Loucy (cell line): Measurements from ENCODE around the gene NKX1-1.

Experiments
- H2AFZ ChIP-seq: fragments of 200-600 bp; sonication (generic); 2 replicates; pipeline ENCODE4 v1.6.0; 2016; ENCODE audit warnings: antibody characterized with exemption, mild to moderate bottlenecking, low read length, moderate library complexity
- H3F3A ChIP-seq: fragments of 200-600 bp; 2 replicates; pipeline ENCODE4 v1.6.0; 2016; ENCODE audit warnings: antibody characterized with exemption, low read depth, mild to moderate bottlenecking
- H3K27me3 ChIP-seq: fragments of 200-600 bp; sonication (generic); 2 replicates; pipeline ENCODE4 v1.6.1; 2014; ENCODE audit warnings: low read length, mild to moderate bottlenecking; ENCODE audit not compliant: insufficient read depth, poor library complexity, severe bottlenecking
- H3K36me3 ChIP-seq: fragments of 200-600 bp; sonication (generic); 2 replicates; pipeline ENCODE4 v1.6.1; 2016; ENCODE audit warnings: low read length; ENCODE audit not compliant: insufficient read depth
- H3K4me1 ChIP-seq: fragments of 200-600 bp; sonication (generic); 2 replicates; pipeline ENCODE4 v1.5.1; 2014; ENCODE audit warnings: low read length, mild to moderate bottlenecking; ENCODE audit not compliant: insufficient read depth, poor library complexity, severe bottlenecking
- H3K4me2 ChIP-seq: fragments of 200-600 bp; sonication (generic); 2 replicates; pipeline ENCODE4 v1.6.0; 2014; ENCODE audit warnings: antibody characterized with exemption, low read length, low read depth, mild to moderate bottlenecking; ENCODE audit not compliant: poor library complexity, severe bottlenecking
- H3K4me3 ChIP-seq: fragments of 200-600 bp; sonication (generic); 2 replicates; pipeline ENCODE4 v1.5.1; 2014; ENCODE audit warnings: low read length, mild to moderate bottlenecking, mixed read lengths; ENCODE audit not compliant: poor library complexity, severe bottlenecking
- H3K79me2 ChIP-seq: fragments of 200-600 bp; sonication (generic); 2 replicates; pipeline ENCODE4 v1.6.1; 2014; ENCODE audit warnings: low read length; ENCODE audit not compliant: insufficient read depth
- H3K9ac ChIP-seq: fragments of 200-600 bp; sonication (generic); 2 replicates; pipeline ENCODE4 v1.6.0; 2014; ENCODE audit warnings: mild to moderate bottlenecking, low read depth, low read length, moderate library complexity; ENCODE audit not compliant: poor library complexity, severe bottlenecking
- H3K9me2 ChIP-seq: fragments of 200-600 bp; sonication (generic); replicated peaks from 2 replicates; pipeline ENCODE4 v1.6.1; 2016; ENCODE audit warnings: low read depth, low read length, mixed read lengths
- H3K9me3 ChIP-seq: fragments of 200-600 bp; sonication (generic); 2 replicates; pipeline ENCODE4 v1.6.1; 2014; ENCODE audit warnings: mild to moderate bottlenecking, antibody characterized with exemption, low read length, low read depth; ENCODE audit not compliant: insufficient read depth
- H4K20me1 ChIP-seq: fragments of 200-600 bp; sonication (generic); 2 replicates; pipeline ENCODE4 v1.6.0; 2014; ENCODE audit warnings: antibody characterized with exemption, low read length, mild to moderate bottlenecking; ENCODE audit not compliant: insufficient read depth, poor library complexity, severe bottlenecking
- EZH2phosphoT487 ChIP-seq: fragments of 200-600 bp; IDR thresholded peaks from 2 replicates; pipeline ENCODE4 v1.6.1; 2018; ENCODE audit warnings: antibody characterized with exemption, mild to moderate bottlenecking, moderate library complexity, borderline replicate concordance
- TF ChIP-seq, protein P1 (sequence below): fragments of 200-600 bp; sonication (generic); conservative IDR thresholded peaks from 2 replicates; pipeline ENCODE4 v1.5.1; 2014; ENCODE audit warnings: mild to moderate bottlenecking, antibody characterized with exemption, low read length

The NKX1-1 gene

DNA sequence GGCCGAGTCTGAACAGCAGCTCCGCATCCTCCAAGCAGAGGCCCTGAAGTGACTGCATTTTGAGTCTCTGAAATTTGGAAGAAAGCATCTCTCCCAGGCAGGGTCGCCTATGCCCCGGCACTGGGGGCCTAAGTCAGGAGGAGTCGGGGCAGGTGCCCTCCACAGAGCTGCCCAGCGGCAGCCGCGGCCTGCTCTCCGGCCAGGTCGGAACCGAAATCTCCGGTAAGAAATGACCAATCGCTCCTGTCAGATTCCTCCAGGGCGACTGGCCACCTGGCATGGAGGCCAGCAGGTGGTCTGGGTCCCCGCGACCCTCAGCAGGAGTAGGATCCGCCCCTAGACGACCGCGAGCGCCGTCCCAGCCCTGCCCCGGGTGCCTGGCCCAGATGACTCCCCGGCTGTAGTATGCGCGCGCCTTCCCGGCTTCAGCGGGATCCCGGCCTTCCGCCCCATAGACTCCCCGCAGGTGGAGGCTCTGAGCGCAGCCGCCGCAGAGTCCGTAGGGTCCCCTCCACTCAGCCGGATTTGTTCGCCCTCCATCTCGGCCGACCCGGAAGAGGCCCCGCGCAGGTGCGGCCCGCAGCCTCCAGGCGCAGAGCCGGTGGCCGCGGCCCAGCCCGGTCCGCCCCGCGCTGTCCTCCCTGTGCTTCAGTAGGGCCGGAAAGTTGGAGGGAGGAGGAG is 1.5 kb downstream of the NKX1-1 start:
- H3K9ac ChIP-seq: no peak overlapping the region
- TF ChIP-seq, protein P1, sequence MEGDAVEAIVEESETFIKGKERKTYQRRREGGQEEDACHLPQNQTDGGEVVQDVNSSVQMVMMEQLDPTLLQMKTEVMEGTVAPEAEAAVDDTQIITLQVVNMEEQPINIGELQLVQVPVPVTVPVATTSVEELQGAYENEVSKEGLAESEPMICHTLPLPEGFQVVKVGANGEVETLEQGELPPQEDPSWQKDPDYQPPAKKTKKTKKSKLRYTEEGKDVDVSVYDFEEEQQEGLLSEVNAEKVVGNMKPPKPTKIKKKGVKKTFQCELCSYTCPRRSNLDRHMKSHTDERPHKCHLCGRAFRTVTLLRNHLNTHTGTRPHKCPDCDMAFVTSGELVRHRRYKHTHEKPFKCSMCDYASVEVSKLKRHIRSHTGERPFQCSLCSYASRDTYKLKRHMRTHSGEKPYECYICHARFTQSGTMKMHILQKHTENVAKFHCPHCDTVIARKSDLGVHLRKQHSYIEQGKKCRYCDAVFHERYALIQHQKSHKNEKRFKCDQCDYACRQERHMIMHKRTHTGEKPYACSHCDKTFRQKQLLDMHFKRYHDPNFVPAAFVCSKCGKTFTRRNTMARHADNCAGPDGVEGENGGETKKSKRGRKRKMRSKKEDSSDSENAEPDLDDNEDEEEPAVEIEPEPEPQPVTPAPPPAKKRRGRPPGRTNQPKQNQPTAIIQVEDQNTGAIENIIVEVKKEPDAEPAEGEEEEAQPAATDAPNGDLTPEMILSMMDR: no peak
- TF ChIP-seq EZH2phosphoT487: no peak
- no peaks in the 10 kb centered on the region for H3K27me3 ChIP-seq
- no peak overlapping the region for H3K4me3 ChIP-seq
- H3K9me3 ChIP-seq: peaks cover 4% of the 10 kb centered on the region; the same call in 1 of the 2 replicates
- H3K79me2 ChIP-seq: no peaks in the 10 kb centered on the region
- H3K9me2 ChIP-seq: no peaks in the 10 kb centered on the region
- no peaks in the 10 kb centered on the region for H3F3A ChIP-seq
- H3K36me3 ChIP-seq: no peaks in the 10 kb centered on the region
- H2AFZ ChIP-seq: no peak overlapping the region
- H4K20me1 ChIP-seq: no peaks in the 10 kb centered on the region
- no peak overlapping the region for H3K4me2 ChIP-seq
- no peaks in the 10 kb centered on the region for H3K4me1 ChIP-seq

DNA sequence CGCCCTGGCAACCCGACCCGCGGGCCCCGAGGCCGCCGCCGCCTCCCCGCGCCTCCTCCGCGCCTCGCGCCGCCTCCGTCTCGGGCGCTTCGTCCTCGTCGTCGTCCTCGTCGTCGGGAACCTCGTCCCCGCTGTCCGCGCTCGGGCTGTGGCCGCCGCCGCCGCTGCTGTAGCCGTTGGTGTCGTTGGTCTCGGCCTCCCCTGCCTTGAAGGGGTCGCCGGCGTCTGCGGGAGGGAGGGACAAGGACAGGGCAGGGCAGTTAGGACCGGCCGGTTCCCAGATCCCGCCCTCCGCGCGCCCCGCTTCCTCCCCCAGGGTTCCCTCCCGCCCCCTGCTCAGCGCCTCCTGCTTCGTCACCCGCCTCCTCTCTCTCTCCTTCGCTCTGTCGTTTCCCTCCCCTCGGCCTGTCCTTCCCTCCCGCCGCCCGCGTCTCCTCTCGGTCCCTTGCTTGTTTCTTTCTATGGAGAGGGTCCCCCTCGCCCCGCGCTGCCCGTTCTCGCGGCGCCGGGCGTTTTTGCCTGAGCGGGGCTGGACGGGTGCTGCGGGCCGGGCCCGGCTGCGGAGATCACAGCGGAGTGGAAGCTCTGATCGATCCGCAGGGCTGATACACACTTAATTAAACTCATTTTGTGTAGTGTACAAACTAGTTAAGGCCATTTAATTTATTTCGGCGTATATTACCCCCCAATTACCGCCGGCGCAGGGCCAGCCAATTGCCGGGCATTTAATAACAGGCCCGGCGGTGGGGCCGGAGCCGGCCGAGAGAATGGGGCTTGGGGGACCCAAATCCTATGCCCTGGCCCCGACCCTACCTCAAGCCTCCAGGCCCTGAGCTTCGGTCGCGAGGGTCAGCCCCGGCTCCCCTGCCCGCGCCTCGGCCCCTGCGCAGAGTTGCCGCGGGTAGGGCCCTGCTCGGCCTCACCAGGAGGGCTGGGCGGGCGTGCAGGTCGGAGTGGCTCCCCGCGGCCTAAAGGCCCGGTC is 2.4 kb downstream of the NKX1-1 start:
- H3K4me3 ChIP-seq: no peak overlapping the region
- H2AFZ ChIP-seq: no peak overlapping the region
- no peaks in the 10 kb centered on the region for H3K79me2 ChIP-seq
- H3K9me2 ChIP-seq: no peaks in the 10 kb centered on the region
- H3K9me3 ChIP-seq: peaks cover 7% of the 10 kb centered on the region; the same call in 1 of the 2 replicates
- no peaks in the 10 kb centered on the region for H3K27me3 ChIP-seq
- TF ChIP-seq, protein P1: no peak
- no peak for TF ChIP-seq EZH2phosphoT487
- H3K4me2 ChIP-seq: no peak overlapping the region
- no peaks in the 10 kb centered on the region for H3K4me1 ChIP-seq
- no peak overlapping the region for H3K9ac ChIP-seq
- H4K20me1 ChIP-seq: no peaks in the 10 kb centered on the region
- H3K36me3 ChIP-seq: no peaks in the 10 kb centered on the region
- no peaks in the 10 kb centered on the region for H3F3A ChIP-seq

DNA sequence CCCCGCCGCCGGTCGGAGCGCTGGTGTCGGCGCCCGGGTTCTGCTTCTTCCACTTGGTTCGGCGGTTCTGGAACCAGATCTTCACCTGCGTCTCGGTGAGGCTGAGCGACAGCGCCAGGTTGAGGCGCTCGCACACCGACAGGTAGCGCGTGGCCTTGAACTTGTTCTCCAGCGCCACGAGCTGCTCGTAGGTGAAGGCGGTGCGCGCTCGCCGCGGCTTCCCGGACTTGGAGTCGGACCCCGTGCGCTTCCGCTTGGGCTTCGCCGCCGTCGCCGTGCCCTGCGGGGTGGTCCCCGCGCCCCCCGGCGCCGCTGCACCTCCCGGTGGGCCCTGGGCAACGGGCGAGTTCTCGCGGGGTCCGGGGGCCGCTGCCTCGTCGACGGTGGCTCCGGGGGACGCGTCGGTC is 3.1 kb downstream of the NKX1-1 start:
- no peaks in the 10 kb centered on the region for H3F3A ChIP-seq
- no peaks in the 10 kb centered on the region for H3K27me3 ChIP-seq
- H3K4me2 ChIP-seq: no peak overlapping the region
- no peaks in the 10 kb centered on the region for H3K79me2 ChIP-seq
- no peak overlapping the region for H2AFZ ChIP-seq
- no peak overlapping the region for H3K9ac ChIP-seq
- H3K4me3 ChIP-seq: no peak overlapping the region
- no peaks in the 10 kb centered on the region for H3K4me1 ChIP-seq
- H3K9me2 ChIP-seq: no peaks in the 10 kb centered on the region
- H4K20me1 ChIP-seq: no peaks in the 10 kb centered on the region
- TF ChIP-seq, protein P1: no peak
- no peak for TF ChIP-seq EZH2phosphoT487
- peaks cover 13% of the 10 kb centered on the region; the same call in 1 of the 2 replicates for H3K9me3 ChIP-seq
- no peaks in the 10 kb centered on the region for H3K36me3 ChIP-seq
